OCI-LY3 (cell line): Measurements from ENCODE around the gene LPCAT1.

Source experiments
- EZH2phosphoT487 ChIP-seq: fragments of 200-600 bp; shearing (Covaris generic); IDR thresholded peaks from 2 replicates; pipeline ENCODE4 v1.6.1; 2018; ENCODE audit warnings: antibody characterized with exemption, mixed run types, low read depth
- TF ChIP-seq, protein P1 (sequence below): fragments of 200-600, 300-600 bp; sonication (generic); IDR thresholded peaks from 2 replicates; pipeline ENCODE4 v1.5.1; 2014; ENCODE audit warnings: antibody characterized with exemption, low read length, low read depth

DNA sequence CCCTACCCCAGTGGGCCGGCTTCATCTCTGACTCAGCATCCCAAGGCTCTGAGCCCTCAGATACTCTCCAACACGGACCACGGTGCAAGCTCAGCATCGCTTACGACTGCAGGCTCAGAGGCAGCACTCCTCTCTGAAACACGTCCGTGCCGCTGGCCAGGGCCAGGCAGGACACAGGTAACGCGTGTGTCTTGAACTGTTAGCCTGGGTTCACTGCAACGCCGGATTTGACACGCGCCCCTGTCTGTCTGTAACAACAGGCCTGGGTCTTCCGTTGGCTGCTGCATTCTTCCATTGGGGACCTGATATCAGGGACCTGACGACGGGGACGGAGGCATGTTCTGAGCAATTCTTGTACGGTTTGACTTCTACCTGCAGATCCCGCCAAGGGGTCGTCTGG, 84.9 kb downstream of the LPCAT1 start:
- TF ChIP-seq, protein P1, sequence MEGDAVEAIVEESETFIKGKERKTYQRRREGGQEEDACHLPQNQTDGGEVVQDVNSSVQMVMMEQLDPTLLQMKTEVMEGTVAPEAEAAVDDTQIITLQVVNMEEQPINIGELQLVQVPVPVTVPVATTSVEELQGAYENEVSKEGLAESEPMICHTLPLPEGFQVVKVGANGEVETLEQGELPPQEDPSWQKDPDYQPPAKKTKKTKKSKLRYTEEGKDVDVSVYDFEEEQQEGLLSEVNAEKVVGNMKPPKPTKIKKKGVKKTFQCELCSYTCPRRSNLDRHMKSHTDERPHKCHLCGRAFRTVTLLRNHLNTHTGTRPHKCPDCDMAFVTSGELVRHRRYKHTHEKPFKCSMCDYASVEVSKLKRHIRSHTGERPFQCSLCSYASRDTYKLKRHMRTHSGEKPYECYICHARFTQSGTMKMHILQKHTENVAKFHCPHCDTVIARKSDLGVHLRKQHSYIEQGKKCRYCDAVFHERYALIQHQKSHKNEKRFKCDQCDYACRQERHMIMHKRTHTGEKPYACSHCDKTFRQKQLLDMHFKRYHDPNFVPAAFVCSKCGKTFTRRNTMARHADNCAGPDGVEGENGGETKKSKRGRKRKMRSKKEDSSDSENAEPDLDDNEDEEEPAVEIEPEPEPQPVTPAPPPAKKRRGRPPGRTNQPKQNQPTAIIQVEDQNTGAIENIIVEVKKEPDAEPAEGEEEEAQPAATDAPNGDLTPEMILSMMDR: no peak
- TF ChIP-seq EZH2phosphoT487: no peak
